GM12891 (cell line): ENCODE results near the gene CEP72.

ENCODE experiments used
- POLR2A ChIP-seq: IDR thresholded peaks from 2 replicates; pipeline ENCODE4 v1.6.1; 2011; ENCODE audit warnings: low read depth, low read length, control low read depth
- SPI1 ChIP-seq: IDR thresholded peaks from 2 replicates; pipeline ENCODE4 v1.6.1; 2011; ENCODE audit warnings: low read depth, low read length, control low read depth
- TAF1 ChIP-seq: IDR thresholded peaks from 2 replicates; pipeline ENCODE4 v1.6.1; 2011; ENCODE audit warnings: low read depth, low read length, control low read depth

GRCh38 chr5:618450-618849, 6.3 kb downstream of the CEP72 start:
- TF ChIP-seq POLR2A (no peak), SPI1 (no peak), TAF1 (no peak)
